Measurements from ENCODE around the gene ACOT13. TPM values are rescaled to one million over a fixed set of nuclear protein-coding genes. Genes with fewer than 3 reads are reported as not detected.
"Not testable (repeated sequence)": the region's sequence is repeated elsewhere in the genome, so short reads cannot be mapped to it uniquely, and the experiment has no call there.

Gene ACOT13
- polyA plus RNA-seq, 1 of the 3 experiments (the other 2 are of a cell fraction): 18.0 TPM

- H3F3A ChIP-seq (replicated peaks; ENCODE audit: insufficient read depth); DNase-seq; POLR2A ChIA-PET; H2AFZ ChIP-seq (ENCODE audit: low read depth); H3K27ac ChIP-seq (ENCODE audit: low read depth in 2 of 2, low read length in 1 of 2); H3K9me2 ChIP-seq; H3K4me3 ChIP-seq (ENCODE audit: low read depth in 2 of 2, low read length in 1 of 2); H3K4me1 ChIP-seq (ENCODE audit: control insufficient read depth in 1 of 2, insufficient read depth in 2 of 2, low read depth in 1 of 2, low read length in 1 of 2); H4K20me1 ChIP-seq (ENCODE audit: insufficient read depth); H3K9ac ChIP-seq; H3K4me2 ChIP-seq; H3K9me3 ChIP-seq; H3K27me3 ChIP-seq (ENCODE audit: insufficient read depth): not testable (repeated sequence)
- Histone ChIP-seq H3K36me3 (replicated peaks in 1 of 2; ENCODE audit: control insufficient read depth in 1 of 2, insufficient read depth in 2 of 2, low read length in 1 of 2) (peaks cover 0 to 11% of the 10 kb centered on the region in 2 experiments), H3K79me2 (ENCODE audit: insufficient read depth) (peaks cover 20% of the 10 kb centered on the region)
- CTCF ChIA-PET: interaction anchor here (7.3 kb wide), 1 partner anchor 88 kb away, joined by 96 read pairs; no protein-coding TSS in a partner anchor
These were observed 3.6 kb downstream of the ACOT13 start for GRCh38 chr6:24670492-24670891.

DNA sequence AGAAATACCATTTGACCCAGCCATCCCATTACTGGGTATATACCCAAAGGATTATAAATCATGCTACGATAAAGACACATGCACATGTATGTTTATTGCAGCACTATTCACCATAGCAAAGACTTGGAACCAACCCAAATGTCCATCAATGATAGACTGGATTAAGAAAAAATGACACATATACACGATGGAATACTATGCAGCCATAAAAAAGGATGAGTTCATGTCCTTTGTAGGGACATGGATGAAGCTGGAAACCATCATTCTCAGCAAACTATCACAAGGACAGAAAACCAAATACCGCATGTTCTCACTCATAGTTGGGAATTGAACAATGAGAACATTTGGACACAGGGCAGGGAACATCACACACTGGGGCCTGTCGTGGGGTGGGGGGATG is 4.2 kb downstream of the ACOT13 start:
- 55% methylated on average over 4 of the region's 4 CpGs for WGBS (ENCODE audit: low lambda C conversion rate)
- H4K20me1 ChIP-seq (ENCODE audit: insufficient read depth); H2AFZ ChIP-seq (ENCODE audit: low read depth); H3F3A ChIP-seq (replicated peaks; ENCODE audit: insufficient read depth); H3K4me1 ChIP-seq (ENCODE audit: control insufficient read depth in 1 of 2, insufficient read depth in 2 of 2, low read depth in 1 of 2, low read length in 1 of 2); H3K27ac ChIP-seq (ENCODE audit: low read depth in 2 of 2, low read length in 1 of 2); H3K9me3 ChIP-seq; H3K4me3 ChIP-seq (ENCODE audit: low read depth in 2 of 2, low read length in 1 of 2); H3K27me3 ChIP-seq (ENCODE audit: insufficient read depth); POLR2A ChIA-PET; H3K9ac ChIP-seq; DNase-seq; H3K9me2 ChIP-seq; H3K4me2 ChIP-seq: not testable (repeated sequence)
- CTCF ChIA-PET: interaction anchor here (7.3 kb wide), 1 partner anchor 89 kb away, joined by 96 read pairs; no protein-coding TSS in a partner anchor
- peaks cover 15% of the 10 kb centered on the region for H3K79me2 ChIP-seq (ENCODE audit: insufficient read depth)
- peaks cover 0 to 11% of the 10 kb centered on the region in 2 experiments for H3K36me3 ChIP-seq (replicated peaks in 1 of 2; ENCODE audit: control insufficient read depth in 1 of 2, insufficient read depth in 2 of 2, low read length in 1 of 2)

GRCh38 chr6:24672620-24673182 is 5.8 kb downstream of the ACOT13 start:
- Histone ChIP-seq H3K9ac (no peak overlapping the region), H3K9me2 (no peaks in the 10 kb centered on the region), H3K36me3 (replicated peaks in 1 of 2; ENCODE audit: control insufficient read depth in 1 of 2, insufficient read depth in 2 of 2, low read length in 1 of 2) (peaks cover 0 to 11% of the 10 kb centered on the region in 2 experiments), H3K4me2 (no peak overlapping the region), H4K20me1 (ENCODE audit: insufficient read depth) (no peaks in the 10 kb centered on the region), H3K9me3 (peaks cover 5% of the 10 kb centered on the region; the same call in 1 of the 2 replicates), H3K79me2 (ENCODE audit: insufficient read depth) (peaks cover 10% of the 10 kb centered on the region), H3F3A (replicated peaks; ENCODE audit: insufficient read depth) (peaks cover 3% of the 10 kb centered on the region), H3K27me3 (ENCODE audit: insufficient read depth) (no peaks in the 10 kb centered on the region), H3K27ac (ENCODE audit: low read depth in 2 of 2, low read length in 1 of 2) (no peak overlapping the region), H3K4me1 (ENCODE audit: control insufficient read depth in 1 of 2, insufficient read depth in 2 of 2, low read depth in 1 of 2, low read length in 1 of 2) (peaks cover 0 to 3% of the 10 kb centered on the region in 2 experiments; a peak in 1 of 4 replicates), H2AFZ (ENCODE audit: low read depth) (no peak overlapping the region), H3K4me3 (ENCODE audit: low read depth in 2 of 2, low read length in 1 of 2) (no peak overlapping the region)
- ChIA-PET CTCF (no interaction called here), POLR2A (no interaction called here)
- DNase-seq: no peak
- TF ChIP-seq SIN3A (IDR thresholded peaks at IDR 0.05; ENCODE audit: borderline replicate concordance, low read depth, low read length) (no peak), NFIC (IDR thresholded peaks at IDR 0.05; ENCODE audit: borderline replicate concordance) (no peak), FOXM1 (IDR thresholded peaks at IDR 0.05; ENCODE audit: low read depth) (no peak)
- TF ChIP-seq, protein P1, sequence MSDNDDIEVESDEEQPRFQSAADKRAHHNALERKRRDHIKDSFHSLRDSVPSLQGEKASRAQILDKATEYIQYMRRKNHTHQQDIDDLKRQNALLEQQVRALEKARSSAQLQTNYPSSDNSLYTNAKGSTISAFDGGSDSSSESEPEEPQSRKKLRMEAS (IDR thresholded peaks at IDR 0.05; ENCODE audit: low read depth): no peak
- TF ChIP-seq, protein P2, sequence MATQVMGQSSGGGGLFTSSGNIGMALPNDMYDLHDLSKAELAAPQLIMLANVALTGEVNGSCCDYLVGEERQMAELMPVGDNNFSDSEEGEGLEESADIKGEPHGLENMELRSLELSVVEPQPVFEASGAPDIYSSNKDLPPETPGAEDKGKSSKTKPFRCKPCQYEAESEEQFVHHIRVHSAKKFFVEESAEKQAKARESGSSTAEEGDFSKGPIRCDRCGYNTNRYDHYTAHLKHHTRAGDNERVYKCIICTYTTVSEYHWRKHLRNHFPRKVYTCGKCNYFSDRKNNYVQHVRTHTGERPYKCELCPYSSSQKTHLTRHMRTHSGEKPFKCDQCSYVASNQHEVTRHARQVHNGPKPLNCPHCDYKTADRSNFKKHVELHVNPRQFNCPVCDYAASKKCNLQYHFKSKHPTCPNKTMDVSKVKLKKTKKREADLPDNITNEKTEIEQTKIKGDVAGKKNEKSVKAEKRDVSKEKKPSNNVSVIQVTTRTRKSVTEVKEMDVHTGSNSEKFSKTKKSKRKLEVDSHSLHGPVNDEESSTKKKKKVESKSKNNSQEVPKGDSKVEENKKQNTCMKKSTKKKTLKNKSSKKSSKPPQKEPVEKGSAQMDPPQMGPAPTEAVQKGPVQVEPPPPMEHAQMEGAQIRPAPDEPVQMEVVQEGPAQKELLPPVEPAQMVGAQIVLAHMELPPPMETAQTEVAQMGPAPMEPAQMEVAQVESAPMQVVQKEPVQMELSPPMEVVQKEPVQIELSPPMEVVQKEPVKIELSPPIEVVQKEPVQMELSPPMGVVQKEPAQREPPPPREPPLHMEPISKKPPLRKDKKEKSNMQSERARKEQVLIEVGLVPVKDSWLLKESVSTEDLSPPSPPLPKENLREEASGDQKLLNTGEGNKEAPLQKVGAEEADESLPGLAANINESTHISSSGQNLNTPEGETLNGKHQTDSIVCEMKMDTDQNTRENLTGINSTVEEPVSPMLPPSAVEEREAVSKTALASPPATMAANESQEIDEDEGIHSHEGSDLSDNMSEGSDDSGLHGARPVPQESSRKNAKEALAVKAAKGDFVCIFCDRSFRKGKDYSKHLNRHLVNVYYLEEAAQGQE (IDR thresholded peaks at IDR 0.05; ENCODE audit: low read depth, low read length): no peak
- 85% methylated on average over 6 of the region's 6 CpGs for WGBS (ENCODE audit: low lambda C conversion rate)

Measured in SK-N-SH (cell line).